ENCODE results near the gene RNF7.
"Not testable (repeated sequence)": the region's sequence is repeated elsewhere in the genome, so short reads cannot be mapped to it uniquely, and the experiment has no call there.

Gene RNF7

DNA sequence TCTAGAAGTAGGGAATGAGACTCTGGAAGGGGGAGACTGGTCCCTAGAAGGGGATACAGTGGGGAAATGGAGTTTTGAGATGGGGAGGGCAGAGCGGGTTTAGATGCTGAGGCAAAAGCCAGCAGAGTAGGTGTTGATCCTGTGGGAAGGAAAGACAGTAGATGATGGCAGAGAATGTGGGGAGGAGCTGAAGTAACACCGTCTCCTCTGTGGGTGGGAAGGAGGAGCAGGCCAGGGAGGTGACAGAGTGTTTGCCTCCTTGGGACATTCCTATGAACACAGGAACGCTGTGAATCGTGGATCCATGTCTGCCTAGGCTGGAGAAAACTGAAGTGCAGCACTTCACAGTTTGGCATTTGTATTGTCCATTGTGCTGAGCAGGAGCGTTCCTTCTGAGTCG, 45.5 kb downstream of the RNF7 start:
- DNase-seq = no peak

DNA sequence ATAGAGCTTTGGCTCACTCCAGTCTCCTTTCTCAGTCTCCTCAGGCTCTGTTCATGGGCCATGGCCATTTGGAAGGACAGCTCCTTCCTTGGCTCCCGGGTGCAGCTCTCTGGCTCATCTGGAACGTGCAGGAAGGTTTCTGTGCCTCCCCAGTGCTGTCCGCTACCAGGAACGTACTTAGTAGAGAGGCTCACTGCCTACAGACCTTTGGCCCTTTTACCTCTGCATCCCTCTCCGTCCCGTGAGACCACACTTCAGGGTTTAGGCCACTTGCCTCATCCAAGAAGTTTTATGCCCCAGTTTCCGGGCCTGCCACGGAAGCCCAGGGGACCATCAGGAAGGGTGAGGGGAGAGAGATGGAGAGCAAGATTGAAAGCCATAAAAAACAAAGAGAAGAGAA, 46.0 kb downstream of the RNF7 start:
- DNase-seq = no peak

DNA sequence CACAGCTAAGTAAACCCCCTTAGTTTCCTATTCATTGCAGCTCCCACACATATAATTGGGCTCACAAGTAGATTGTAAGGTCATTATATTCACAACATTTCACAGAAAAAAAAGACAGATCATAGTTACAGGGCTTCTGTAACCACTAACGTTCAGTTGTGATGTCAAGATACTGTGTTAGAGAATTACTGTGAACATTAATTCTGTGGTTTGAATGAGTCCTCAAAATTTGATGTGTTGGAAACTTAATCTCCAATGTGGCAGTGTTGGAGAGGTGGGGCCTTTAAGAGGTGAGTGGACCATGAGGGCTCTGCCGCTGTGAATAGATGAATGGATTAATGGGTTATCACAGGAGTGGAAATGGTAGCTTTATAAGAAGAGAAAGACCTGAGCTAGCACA, 46.4 kb downstream of the RNF7 start:
- no peak for DNase-seq

DNA sequence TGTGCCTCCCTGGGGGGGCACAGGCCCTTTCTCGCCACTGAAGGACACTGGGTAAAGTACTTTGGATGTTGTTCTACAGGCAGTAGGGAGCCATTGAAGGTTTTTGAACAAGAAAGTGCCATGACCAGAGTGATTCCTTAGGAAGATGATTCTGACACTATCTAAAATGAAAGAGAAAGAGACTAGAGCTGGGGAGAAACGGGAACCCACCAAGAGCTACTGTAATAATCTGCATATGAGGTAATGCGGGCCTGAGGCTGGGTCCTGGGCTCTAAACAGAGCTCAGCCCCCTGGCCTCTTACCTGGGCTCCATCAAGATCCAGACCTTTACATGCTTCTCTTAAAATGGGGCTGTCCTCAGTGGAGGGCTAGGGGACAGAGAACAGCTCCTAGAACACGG, 50.1 kb downstream of the RNF7 start:
- DNase-seq = no peak

DNA sequence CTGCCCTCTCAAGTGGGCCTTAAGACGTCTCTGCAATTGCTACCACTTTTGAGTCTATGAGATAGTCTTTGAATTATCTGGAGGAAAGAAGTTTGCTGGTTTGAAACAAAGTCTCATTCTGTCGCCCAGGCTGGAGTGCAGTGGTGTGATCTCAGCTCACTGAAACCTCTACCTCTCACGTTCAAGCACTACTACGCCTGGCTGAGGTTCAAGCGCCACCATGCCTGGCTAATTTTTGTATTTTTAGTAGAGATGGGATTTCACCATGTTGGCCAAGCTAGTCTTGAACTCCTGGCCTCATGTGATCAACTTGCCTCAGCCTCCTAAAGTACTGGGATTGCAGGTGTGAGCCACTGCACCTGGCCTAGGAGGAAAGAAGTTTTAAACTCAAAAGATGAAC, 50.7 kb downstream of the RNF7 start:
- not testable (repeated sequence) for DNase-seq

DNA sequence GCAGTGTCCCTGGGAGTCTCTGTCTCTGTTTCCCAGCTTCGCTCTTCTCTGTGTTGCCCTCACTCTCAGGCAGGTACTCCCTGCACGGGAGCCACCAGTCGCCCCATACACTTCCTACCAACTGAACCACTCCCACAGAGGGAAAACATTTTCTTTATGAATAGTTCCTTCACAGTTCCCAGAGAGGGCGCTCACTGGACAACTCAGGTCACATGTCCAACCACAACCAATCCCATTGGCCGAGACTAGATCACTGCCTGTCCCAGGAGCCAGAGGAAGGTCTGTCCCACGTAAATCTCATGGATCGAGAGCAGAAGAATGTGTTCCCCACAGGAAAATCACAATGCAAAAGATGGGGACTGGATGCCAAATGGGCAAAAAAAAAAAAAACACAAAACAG, 51.2 kb downstream of the RNF7 start:
- no peak for DNase-seq

DNA sequence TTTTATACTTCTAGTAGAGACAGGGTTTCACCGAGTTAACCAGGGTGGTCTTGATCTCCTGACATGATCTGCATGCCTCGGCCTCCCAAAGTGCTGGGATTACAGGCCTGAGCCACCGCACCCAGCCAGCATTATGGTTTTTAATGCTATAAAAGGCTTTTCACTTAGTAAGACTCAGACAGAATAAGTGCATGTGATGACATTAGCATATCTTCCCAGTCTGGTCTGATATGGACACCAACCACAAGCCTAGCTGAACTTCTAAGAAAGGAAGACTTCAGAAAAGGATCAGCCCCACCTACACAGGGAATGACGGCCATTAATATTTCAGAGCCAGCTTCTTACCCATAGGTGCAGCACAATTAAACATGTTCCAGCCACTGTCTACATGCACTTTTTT, 52.1 kb downstream of the RNF7 start:
- DNase-seq = no peak

DNA sequence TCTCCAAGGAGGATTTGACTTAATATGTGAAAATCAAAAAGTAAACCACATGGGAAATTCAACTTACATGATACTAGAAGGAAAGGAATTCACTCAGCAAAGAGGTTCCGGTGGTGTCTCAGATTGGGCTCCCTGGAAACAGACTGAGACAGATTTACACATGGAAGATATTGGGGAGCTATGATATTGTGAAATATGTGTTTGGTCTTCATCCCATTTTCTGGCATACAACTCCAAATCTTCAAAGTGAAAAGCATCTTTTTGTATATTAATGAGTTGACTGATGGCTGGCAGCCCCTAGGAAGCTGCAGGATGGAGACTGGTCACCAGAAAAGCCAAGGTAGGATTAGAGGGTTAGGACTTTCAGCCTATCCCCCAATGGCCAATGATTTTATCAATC, 54.4 kb downstream of the RNF7 start:
- no peak for DNase-seq

DNA sequence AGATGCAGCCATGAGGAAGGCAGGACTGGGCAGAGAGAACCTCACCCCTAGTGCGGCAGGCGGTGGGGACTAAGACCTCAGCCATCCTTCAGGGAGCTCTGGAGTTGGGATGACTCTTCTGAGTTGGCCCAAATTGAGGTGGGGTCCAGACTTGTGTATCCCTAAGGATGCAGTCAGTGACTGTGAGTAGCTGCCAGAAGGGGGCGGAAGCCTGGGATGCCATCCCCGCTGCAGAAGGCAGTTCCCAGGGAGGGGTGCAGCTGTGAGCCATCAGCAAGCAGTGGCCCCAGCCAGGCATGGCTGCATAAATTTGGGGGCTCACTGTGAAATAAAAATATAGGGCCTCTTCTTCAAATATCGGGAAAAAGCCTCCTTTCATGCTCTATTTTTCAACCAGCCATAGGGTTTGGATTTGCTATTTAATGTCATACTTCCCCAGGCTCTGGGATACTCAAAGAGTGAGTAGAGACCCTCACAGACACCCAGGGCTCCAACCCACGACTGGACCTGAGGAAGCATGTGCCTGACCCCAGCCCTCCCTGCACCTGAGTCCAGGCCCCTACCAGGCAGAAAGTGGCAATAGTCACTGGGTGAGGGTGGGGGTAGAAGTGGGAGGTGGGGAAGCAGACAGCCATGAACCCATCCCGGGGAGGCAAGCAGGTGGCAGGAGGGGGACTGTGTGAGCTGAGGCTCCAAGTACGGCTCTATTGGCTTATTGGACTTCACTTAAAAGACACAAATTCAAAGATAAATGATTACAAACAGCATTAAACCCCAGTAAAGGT, 55.6 kb downstream of the RNF7 start:
- no peak for DNase-seq

DNA sequence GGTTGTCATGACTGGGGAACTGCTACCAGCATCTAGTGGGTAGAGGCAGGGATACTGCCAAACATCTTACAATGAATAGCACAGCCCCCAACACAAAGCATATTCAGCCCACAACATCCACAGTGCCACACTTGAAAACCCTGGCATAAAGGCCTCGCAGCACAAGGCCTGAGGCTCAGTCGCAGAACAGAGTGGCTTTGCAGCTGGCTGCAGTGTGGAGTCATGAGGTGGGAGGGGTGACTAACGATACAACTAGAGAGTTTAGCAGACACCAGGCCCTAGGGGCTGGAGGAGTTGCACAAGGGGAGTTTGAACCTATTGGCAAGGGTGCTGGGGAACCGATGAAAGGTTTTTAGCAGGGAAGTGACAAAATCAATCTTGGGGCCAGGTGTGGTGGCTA, 57.2 kb downstream of the RNF7 start:
- no peak for DNase-seq

DNA sequence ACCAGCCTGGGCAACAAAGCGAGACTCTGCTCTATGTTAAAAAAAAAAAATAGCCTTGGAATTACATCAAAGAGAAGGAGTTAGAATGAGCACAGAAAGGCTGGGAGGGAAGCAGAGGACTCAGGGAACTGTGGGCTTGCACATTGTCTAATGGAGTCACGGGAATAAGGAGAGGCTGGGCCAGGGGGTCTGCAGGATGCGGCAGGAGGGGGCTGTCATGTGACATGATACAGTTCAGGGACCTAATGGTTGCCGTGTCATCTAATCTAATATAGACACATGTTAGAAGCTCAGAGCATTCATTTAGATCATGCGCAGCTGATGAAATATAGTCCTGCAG, 57.6 kb downstream of the RNF7 start:
- no peak for DNase-seq

DNA sequence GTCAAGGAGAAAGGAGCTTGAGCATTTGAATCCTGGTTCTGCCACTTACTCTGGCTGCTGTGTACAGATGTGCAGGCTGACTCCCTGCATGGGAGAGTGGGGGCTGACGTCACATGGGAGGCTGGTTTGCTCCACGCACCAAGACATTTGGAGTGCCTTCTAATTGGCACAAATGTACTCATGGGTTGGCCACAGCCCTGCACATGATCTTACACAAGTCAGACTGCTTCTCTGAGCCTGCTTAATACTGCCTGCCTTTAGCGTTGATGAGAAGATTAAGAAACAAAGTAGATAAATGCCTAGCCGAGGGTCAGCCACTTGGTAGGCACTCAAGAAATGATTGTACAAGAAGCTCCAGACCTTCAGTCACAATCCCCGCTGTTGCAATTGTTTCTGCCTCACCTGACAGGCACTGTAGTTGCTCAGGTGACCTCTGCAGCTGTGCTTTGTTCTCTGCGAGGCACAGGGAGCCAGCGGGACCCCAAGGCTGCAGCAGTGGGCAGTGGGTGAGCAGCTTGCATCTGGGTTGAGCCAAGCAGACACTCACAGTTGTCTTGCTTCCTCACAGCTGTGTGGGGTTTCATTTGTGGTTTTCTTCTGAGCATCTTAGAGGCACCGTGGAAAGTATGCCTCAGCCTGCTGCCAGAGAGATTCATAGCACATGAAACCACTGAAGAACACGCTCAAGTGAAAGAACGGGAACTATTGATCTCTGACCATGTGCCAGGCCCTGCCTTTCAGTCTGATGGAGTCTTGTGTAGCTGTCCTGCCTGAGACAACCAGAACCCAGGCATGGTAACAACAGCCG, 58.2 kb downstream of the RNF7 start:
- DNase-seq = no peak
